A549 treated with CpdA at 1 μM for 4 hours (cell line): Measurements from ENCODE around the gene OR2H2. TPM values are rescaled to one million over a fixed set of nuclear protein-coding genes. Genes with fewer than 3 reads are reported as not detected.

Experiments
- total RNA-seq: library from RNA; stranded (reverse); fragments of 200-300 nt; extraction: Qiagen RNA extraction; gene quantifications from 5 replicates; pipeline ENCODE4 v1.2.3, GENCODE V29; 2022; ENCODE audit warnings: low read depth

Gene OR2H2
- total RNA-seq = not detected in 5 replicates

GRCh38 chr6:29584821-29585220, at the start of gene OR2H2:
TSS of gene OR2H2 (plus strand) at chr6:29585121. CDS start at chr6:29587945, 2,824 bp downstream.

DNA sequence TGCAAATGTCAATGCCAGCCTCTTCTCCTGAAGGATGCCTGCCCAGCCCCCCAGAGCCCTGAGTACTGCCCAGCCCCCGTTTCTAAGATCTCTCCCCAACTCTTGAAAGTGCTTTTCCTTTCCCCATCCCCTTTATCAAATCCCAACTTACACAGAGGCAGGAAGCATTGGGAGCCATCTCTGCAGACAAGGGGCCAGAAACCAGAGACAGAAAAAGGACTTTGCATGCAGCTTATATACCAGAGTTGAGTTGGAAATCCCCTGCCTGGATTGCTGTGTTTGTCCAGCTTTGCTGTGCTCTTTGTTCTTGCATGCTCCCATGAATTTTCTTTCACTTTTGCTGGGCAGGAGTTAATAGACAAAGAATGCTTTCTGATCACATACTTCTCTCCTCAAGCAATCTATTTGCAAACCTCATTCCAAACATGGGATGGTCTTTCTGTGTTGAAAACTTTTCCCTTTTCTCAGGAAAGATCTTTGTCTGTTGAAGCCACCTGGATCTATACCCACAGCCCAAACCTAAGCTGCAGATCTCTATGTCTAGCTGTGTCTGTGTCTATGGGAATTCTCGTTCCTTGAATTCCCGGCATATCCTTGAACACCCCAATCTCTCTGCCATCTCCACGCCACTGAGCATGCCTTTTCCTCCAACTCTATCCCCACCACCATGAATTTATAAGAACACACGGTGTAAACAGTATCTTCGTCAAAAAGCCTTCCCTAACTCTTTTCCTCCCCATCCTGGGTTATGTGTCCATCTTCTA, 25.2 kb upstream of the OR2H2 start, which contains the start of gene UBD:
Gene UBD (minus strand): TSS at position 209 of the 764 bp plus-strand sequence. CDS start 31 bp downstream, at position 178.

GRCh38 chr6:29632789-29633533, 48.0 kb downstream of the OR2H2 start, which contains the start of gene GABBR1:
TSS of gene GABBR1 (minus strand) at chr6:29633183. CDS start at chr6:29632385, 798 bp downstream.

Other genes with a start within 250 kb of the OR2H2 start
- not detected in 5 replicates for gene OR5V1, start 216.3 kb upstream of the OR2H2 start, total RNA-seq
- not detected in 5 replicates for gene OR12D3, start 209.8 kb upstream of the OR2H2 start, total RNA-seq
- not detected in 5 replicates for gene OR12D2, start 189.5 kb upstream of the OR2H2 start, total RNA-seq
- not detected in 5 replicates for gene OR12D1, start 170.2 kb upstream of the OR2H2 start, total RNA-seq
- gene OR10C1, start 145.8 kb upstream of the OR2H2 start, total RNA-seq = not detected in 5 replicates
- gene OR11A1, start 128.1 kb upstream of the OR2H2 start, total RNA-seq = not detected in 5 replicates
- gene OR2H1, start 128.0 kb upstream of the OR2H2 start, total RNA-seq = not detected in 5 replicates
- gene MAS1L, start 97.2 kb upstream of the OR2H2 start, total RNA-seq = not detected in 5 replicates
- 0.51 to 1.2 TPM (median 0.61 TPM) in 5 replicates for gene UBD, start 25.4 kb upstream of the OR2H2 start, total RNA-seq
- 3.4 to 6.8 TPM (median 5.0 TPM) in 5 replicates for gene GABBR1, start 48.1 kb downstream of the OR2H2 start, total RNA-seq
- gene MOG, start 72.0 kb downstream of the OR2H2 start, total RNA-seq = not detected in 5 replicates
- not detected in 5 replicates for gene ZFP57, start 96.0 kb downstream of the OR2H2 start, total RNA-seq
- gene HLA-F, start 138.3 kb downstream of the OR2H2 start, total RNA-seq = 3.2 to 5.4 TPM (median 4.9 TPM) in 5 replicates
- 0.03 TPM in 1 of 5 replicates, not detected in the others for gene HLA-G, start 242.7 kb downstream of the OR2H2 start, total RNA-seq